Epidermal melanocyte (primary cell): ENCODE results near the gene LRRK1.

Experiments
- DNase-seq: peaks from one replicate; pipeline ENCODE4 v3.0.0; 2011; ENCODE audit warnings: low spot score; ENCODE audit not compliant: insufficient read length

LRRK1 gene

GRCh38 chr15:101020945-101021344 lies 101.8 kb downstream of the LRRK1 start:
- DNase-seq, result no peak

GRCh38 chr15:101022306-101022705 lies 103.1 kb downstream of the LRRK1 start:
- DNase-seq, result no peak

- no peak for DNase-seq
Measured at GRCh38 chr15:101022876-101023275, 103.7 kb downstream of the LRRK1 start.

GRCh38 chr15:101023501-101024072 lies 104.4 kb downstream of the LRRK1 start:
- DNase-seq, result no peak

- DNase-seq, result no peak
Measured at GRCh38 chr15:101024073-101024695, 105.0 kb downstream of the LRRK1 start.

- no peak for DNase-seq
Measured at GRCh38 chr15:101024706-101025500, 105.7 kb downstream of the LRRK1 start.

- DNase-seq, result no peak
Measured at GRCh38 chr15:101025501-101025885, 106.3 kb downstream of the LRRK1 start.

GRCh38 chr15:101025896-101026631 lies 106.9 kb downstream of the LRRK1 start:
- no peak for DNase-seq

- no peak for DNase-seq
Measured at GRCh38 chr15:101026656-101027272, 107.6 kb downstream of the LRRK1 start.

GRCh38 chr15:101027273-101027901 lies 108.2 kb downstream of the LRRK1 start:
- no peak for DNase-seq

GRCh38 chr15:101027920-101028319 lies 108.8 kb downstream of the LRRK1 start:
- no peak for DNase-seq

GRCh38 chr15:101028321-101028720 lies 109.2 kb downstream of the LRRK1 start:
- DNase-seq, result no peak

- DNase-seq, result no peak
Measured at GRCh38 chr15:101028772-101029438, 109.7 kb downstream of the LRRK1 start.

- DNase-seq, result no peak
Measured at GRCh38 chr15:101029971-101030661, 111.0 kb downstream of the LRRK1 start.

- no peak for DNase-seq
Measured at GRCh38 chr15:101031213-101031612, 112.1 kb downstream of the LRRK1 start.

GRCh38 chr15:101033801-101034200 lies 114.6 kb downstream of the LRRK1 start:
- DNase-seq, result no peak

GRCh38 chr15:101035611-101036010 lies 116.5 kb downstream of the LRRK1 start:
- DNase-seq, result no peak

GRCh38 chr15:101036189-101036588 lies 117.0 kb downstream of the LRRK1 start:
- no peak for DNase-seq

- DNase-seq, result no peak
Measured at GRCh38 chr15:101037090-101037830, 118.1 kb downstream of the LRRK1 start.
